ENCODE data around the gene CPSF4L.
"Not testable (repeated sequence)": the region's sequence is repeated elsewhere in the genome, so short reads cannot be mapped to it uniquely, and the experiment has no call there.

Gene CPSF4L

GRCh38 chr17:73267648-73268537 lies 6.2 kb upstream of the CPSF4L start:
- DNase-seq, result no peak

- no peak for DNase-seq
These were observed 5.1 kb upstream of the CPSF4L start for GRCh38 chr17:73266796-73267195.

- DNase-seq, result no peak
These were observed 4.3 kb upstream of the CPSF4L start for GRCh38 chr17:73265646-73266640.

GRCh38 chr17:73264448-73264847 lies 2.8 kb upstream of the CPSF4L start:
- not testable (repeated sequence) for DNase-seq

- no peak for DNase-seq
These were observed 1.3 kb upstream of the CPSF4L start for GRCh38 chr17:73262676-73263642.

GRCh38 chr17:73261952-73262675 lies 434 bp upstream of the CPSF4L start:
- no peak for DNase-seq

- DNase-seq, result no peak
These were observed 4.2 kb downstream of the CPSF4L start for GRCh38 chr17:73257516-73257915.

- DNase-seq, result no peak
These were observed 5.5 kb downstream of the CPSF4L start for GRCh38 chr17:73256220-73256619.

GRCh38 chr17:73255671-73256181 lies 6.0 kb downstream of the CPSF4L start:
- DNase-seq, result peak; percentile 37 to 48

GRCh38 chr17:73251871-73252270 lies 9.8 kb downstream of the CPSF4L start:
- no peak for DNase-seq

GRCh38 chr17:73250851-73251640 lies 10.6 kb downstream of the CPSF4L start:
- no peak for DNase-seq

GRCh38 chr17:73249700-73250099 lies 12.0 kb downstream of the CPSF4L start:
- no peak for DNase-seq

- no peak for DNase-seq
These were observed 13.1 kb downstream of the CPSF4L start for GRCh38 chr17:73248532-73248931.

- no peak for DNase-seq
These were observed 14.0 kb downstream of the CPSF4L start for GRCh38 chr17:73247726-73248125.

- no peak for DNase-seq
These were observed 21.1 kb downstream of the CPSF4L start for GRCh38 chr17:73240561-73240960.

GRCh38 chr17:73237714-73238113 lies 24.0 kb downstream of the CPSF4L start:
- no peak for DNase-seq

- no peak for DNase-seq
These were observed 26.9 kb downstream of the CPSF4L start for GRCh38 chr17:73234736-73235135.

- DNase-seq, result no peak
These were observed 28.9 kb downstream of the CPSF4L start for GRCh38 chr17:73232587-73233373.

GRCh38 chr17:73231841-73232586 lies 29.7 kb downstream of the CPSF4L start:
- peak; percentile 96 for DNase-seq
